HG02885 (cell line): Measurements from ENCODE around the gene SLC29A3.

Source experiments
- ATAC-seq: cut with Tn5 transposase; IDR thresholded peaks from one replicate; pipeline ENCODE4 v1.9.1; 2021; ENCODE audit warnings: mild to moderate bottlenecking; ENCODE audit not compliant: unreplicated experiment, poor library complexity

SLC29A3 gene

GRCh38 chr10:71297343-71297742 lies 21.7 kb upstream of the SLC29A3 start:
- no peak for ATAC-seq

- ATAC-seq = no peak
These were observed 19.8 kb upstream of the SLC29A3 start for GRCh38 chr10:71299071-71299785.

GRCh38 chr10:71300555-71301370 lies 18.3 kb upstream of the SLC29A3 start:
- no peak for ATAC-seq

- ATAC-seq = no peak
These were observed 17.6 kb upstream of the SLC29A3 start for GRCh38 chr10:71301371-71301916.

DNA sequence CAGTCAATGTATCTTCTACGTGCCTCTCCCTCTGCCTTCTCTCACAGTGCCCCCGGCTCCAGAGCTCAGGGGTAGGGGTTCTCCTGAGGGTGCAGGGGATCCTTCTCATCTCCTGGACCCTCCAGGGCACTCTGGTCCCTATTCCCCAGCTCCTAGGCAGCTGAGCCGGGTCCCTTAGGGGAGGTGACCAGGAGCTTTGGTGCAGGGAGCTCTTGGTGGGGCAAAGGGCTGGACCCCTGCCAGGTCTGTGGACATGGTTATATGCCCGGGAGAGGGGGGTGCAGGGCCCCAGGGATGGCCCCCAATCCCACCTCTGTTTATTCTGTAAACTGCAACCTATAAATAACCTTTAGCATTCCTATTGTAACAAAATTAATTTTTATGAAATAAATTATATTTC lies 16.6 kb upstream of the SLC29A3 start:
- ATAC-seq = no peak

DNA sequence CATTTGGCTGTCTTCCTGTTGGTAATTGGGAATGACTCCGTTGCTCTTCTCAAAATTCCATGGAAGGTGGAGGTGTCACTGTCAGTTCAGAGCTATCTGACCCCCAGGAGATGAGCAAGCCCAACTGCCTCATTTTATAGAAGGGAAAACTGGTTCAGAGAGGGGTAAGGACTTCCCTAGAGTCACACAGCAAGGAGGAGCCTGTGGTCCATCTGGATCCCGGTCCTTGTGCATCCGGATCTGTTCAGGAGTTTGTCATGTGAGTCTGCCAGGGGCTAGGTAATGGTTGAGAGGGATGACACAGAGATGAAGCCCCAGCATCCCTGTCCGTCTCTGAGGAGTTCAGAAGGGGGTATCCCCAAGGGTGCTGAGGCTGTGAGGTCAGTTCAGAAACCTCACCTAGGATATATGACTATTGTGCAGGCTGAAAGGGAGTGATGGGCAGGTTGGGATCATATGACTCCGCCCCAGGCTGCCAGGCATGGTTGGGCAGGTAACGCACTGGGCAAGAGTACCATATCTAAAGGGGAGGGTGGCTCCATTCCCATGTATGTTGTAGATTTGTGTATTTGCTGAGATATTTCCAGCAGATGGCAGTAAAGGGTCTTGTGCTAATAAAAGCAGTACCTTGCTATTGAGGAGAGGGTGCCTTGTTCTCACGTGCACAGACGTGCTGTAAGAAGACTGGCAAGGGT lies 16.0 kb upstream of the SLC29A3 start:
- ATAC-seq = no peak

DNA sequence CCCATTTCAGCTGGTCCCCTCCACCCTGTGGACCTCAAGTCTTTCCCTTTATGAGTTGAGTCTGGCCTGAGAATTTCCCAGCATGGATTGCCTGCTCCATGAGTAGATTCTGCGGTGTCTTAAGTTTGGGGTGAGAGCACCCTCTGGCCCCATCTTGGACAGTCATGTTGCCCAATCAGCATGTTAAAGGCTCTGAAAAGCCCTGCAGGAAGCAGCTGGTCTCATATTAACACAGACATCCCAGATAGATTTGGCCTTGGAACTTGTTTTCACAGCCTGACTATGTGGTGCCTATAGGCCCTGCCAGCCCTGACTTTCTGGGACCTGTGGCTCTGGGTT lies 15.5 kb upstream of the SLC29A3 start:
- ATAC-seq = no peak

- ATAC-seq = no peak
These were observed 14.1 kb upstream of the SLC29A3 start for GRCh38 chr10:71304914-71305313.

- no peak for ATAC-seq
These were observed 12.1 kb upstream of the SLC29A3 start for GRCh38 chr10:71306979-71307378.

DNA sequence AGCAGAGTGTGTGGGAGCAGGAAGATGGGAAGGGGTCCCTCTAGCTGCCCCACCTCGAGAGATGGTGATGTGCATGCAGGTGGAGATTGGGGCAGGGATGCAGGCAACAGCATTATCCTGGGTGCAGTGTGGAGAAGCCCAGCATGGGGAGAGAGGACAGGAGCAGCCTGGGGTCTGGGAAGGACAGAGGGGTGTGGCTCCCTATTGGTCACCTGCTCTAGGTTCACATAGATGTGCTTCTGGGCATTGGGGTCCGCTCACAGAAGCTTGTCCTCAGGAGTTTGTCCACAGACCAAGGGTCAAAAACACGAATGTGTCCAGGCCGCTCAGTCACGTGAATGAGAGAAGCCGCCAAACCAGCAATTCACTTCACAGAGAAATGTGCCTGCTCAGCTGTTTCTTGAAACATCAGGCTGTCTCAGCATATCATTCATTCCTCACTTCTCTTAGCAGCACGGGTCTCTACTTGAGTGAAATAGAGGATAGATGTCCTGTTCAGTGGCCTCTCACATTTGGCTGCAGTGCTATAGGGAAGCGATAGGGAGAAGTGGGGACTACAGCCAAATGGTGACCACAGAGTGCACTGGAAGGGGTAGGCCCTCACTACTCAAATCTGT lies 11.5 kb upstream of the SLC29A3 start:
- ATAC-seq = no peak

DNA sequence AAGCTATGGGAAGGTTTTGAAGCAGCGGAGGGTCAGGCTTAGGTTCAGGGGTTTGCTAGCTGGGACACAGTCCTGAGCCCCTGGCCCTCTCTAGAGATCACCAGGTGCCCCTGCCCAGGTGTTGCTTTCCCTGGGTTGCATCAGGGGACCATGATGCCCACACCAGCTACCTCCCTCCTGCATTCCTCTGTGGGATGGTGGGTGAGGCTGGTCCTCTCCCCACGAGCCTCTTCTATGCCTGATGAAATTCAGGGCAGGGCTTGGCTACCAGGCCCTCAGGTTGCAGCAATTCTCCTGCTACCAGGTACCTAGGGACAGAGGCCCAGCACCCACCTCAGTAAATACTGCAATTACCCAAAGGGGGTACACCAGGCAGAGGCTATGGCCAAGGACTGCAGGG lies 10.8 kb upstream of the SLC29A3 start:
- ATAC-seq = no peak

GRCh38 chr10:71308985-71309384 lies 10.1 kb upstream of the SLC29A3 start:
- ATAC-seq = no peak

GRCh38 chr10:71309919-71310318 lies 9.1 kb upstream of the SLC29A3 start:
- no peak for ATAC-seq

GRCh38 chr10:71312220-71312619 lies 6.8 kb upstream of the SLC29A3 start:
- ATAC-seq = no peak

GRCh38 chr10:71312811-71313789 lies 6.0 kb upstream of the SLC29A3 start:
- ATAC-seq = no peak

GRCh38 chr10:71314028-71314693 lies 4.9 kb upstream of the SLC29A3 start:
- no peak for ATAC-seq

DNA sequence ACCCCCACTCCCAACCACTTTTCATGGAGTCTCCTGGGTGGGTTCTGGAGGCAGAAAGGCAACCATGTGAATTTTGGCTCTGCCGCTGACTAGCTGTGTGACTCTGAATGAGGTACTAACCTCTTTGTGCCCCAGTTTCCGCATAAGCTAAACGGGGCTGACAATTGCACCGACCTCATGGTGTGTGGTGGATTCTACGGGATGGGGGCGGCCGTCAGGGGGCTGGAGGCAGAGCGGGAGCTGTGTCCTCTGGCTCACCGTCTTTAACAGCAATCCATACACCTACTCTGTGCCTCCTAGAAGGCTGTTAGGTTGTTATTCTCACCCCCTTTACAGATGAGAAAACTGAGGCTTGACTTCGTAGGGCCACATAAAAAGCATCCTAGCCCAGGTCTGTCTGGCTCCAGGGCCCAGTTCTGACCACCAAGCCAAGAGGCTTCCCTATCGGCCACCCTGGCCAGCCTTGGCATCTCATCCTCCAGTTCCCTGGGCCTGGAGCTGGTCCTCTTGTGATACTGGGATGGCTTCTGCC lies 4.3 kb upstream of the SLC29A3 start:
- no peak for ATAC-seq

DNA sequence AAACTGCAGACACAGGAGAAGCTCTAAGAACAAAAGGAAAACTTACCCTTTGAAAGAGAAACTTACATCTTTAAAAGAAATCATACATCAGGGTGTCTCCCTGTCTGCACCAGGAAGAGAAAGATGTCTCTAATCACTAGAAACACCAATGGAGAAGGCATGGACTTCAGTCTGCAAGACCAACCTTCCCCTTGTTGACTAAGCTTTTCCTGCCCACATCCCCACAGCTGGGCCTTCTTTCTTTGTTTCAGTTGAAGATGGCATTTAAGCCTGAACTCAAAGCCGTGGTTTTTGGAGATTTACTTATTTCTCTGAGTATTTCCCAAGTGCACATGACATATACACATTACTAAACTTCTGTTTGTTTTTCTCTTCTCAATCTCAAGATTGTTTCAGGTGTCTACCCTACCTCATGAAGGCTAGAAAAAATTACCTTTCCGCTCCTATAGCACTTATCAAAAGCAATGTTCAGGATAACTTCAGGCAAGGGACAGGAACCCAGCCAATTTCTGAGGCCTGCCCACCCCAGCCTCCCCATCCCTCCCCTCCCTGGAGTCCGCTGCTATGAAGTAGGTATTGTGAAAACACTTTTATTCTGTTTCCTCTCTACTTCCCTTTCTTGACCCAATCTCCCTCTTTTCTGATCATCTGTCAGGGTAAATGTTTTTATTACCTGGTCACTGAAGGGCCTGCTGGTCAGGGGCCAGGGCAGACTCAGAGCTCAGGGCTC lies 2.8 kb upstream of the SLC29A3 start:
- no peak for ATAC-seq
